Central memory CD8-positive, alpha-beta T cell (primary cell): Measurements from ENCODE around the gene SCFD1.
"Not testable (repeated sequence)": the region's sequence is repeated elsewhere in the genome, so short reads cannot be mapped to it uniquely, and the experiment has no call there.

ENCODE experiments used
- ATAC-seq: fragments of 150-1000 bp; cut with Tn5 transposase; replicated peaks from 2 replicates; pipeline ENCODE4 v1.10.0; 2022; ENCODE audit warnings: mild to moderate bottlenecking, moderate FRiP score, moderate number of reproducible peaks; ENCODE audit not compliant: poor library complexity, severe bottlenecking; ENCODE audit errors: extremely low read depth
- DNase-seq, 2 donors: peaks; one replicate each; pipeline ENCODE4 v3.0.0; 2021; ENCODE audit warnings: low spot score in 2 of 2
- H3K27ac Mint-ChIP-seq: one replicate; pipeline ENCODE4 v1.8.0; 2022; ENCODE audit warnings: low read depth, mild to moderate bottlenecking, moderate library complexity, mixed read lengths
- H3K27me3 Mint-ChIP-seq: one replicate; pipeline ENCODE4 v1.8.0; 2022; ENCODE audit warnings: mixed read lengths
- H3K36me3 Mint-ChIP-seq: one replicate; pipeline ENCODE4 v1.8.0; 2022; ENCODE audit warnings: mild to moderate bottlenecking, moderate library complexity, mixed read lengths; ENCODE audit not compliant: insufficient read depth
- H3K4me1 Mint-ChIP-seq: one replicate; pipeline ENCODE4 v1.8.0; 2022; ENCODE audit warnings: mixed read lengths
- H3K4me3 Mint-ChIP-seq: one replicate; pipeline ENCODE4 v1.8.0; 2022; ENCODE audit warnings: mild to moderate bottlenecking, moderate library complexity, mixed read lengths
- H3K9me3 Mint-ChIP-seq: one replicate; pipeline ENCODE4 v1.8.0; 2022; ENCODE audit warnings: mixed read lengths

SCFD1 gene

DNA sequence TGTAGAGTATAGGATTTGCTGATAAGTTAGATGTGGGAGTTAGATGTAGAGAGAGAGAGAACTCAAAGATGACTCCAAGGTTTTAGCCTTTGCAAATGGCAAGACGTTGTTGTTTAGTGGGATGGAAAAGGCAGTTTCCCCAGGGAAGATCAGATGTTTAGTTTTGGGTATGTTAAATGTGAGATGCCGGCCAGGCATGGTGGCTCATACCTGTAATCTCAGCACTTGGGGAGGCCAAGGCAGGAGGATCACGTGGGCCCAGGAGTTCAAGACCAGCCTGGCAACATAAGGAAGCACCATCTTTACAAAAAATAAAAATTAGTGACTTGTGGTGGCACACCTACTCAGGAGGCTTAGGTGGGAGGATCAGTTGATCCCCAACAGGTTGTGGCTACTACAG is 33.5 kb downstream of the SCFD1 start:
- no peaks in the 10 kb centered on the region for H3K27me3 Mint-ChIP-seq

DNA sequence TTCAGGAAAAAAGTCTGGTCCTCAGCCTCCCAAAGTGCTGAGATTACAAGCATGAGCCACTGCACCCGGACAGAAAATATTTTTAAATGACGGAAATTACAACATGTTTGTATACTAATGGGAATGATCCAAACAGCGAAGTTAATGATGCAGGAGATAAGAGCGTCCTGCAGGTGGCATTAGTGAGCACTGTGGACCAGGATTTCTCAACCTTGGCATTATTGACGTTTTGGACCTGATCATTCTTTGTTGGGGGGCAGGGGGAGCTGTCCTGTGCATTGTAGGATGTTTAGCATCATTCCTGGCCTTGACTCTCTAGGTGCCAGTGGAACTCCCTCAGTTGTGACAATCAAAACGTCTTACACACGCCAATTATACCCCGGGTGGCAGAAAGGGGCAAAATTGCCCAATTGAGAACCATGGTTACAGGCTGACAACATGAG is 34.1 kb downstream of the SCFD1 start:
- H3K27me3 Mint-ChIP-seq: no peaks in the 10 kb centered on the region
- ATAC-seq (peak; percentile 70), DNase-seq (peak in 1 of 2 donors; percentile 18)
- peaks cover 37% of the 10 kb centered on the region for H3K36me3 Mint-ChIP-seq
- H3K27ac Mint-ChIP-seq: no peak overlapping the region
- no peak overlapping the region for H3K4me3 Mint-ChIP-seq
- H3K4me1 Mint-ChIP-seq: peaks cover 5% of the 10 kb centered on the region
- H3K9me3 Mint-ChIP-seq: no peaks in the 10 kb centered on the region

More for the DNA sequence above, 33.5 kb downstream of the SCFD1 start:
- H3K4me3 Mint-ChIP-seq: no peak overlapping the region
- H3K36me3 Mint-ChIP-seq: peaks cover 39% of the 10 kb centered on the region
- no peak for ATAC-seq
- no peak for DNase-seq
- H3K4me1 Mint-ChIP-seq: peaks cover 5% of the 10 kb centered on the region
- H3K27ac Mint-ChIP-seq: no peak overlapping the region
- H3K9me3 Mint-ChIP-seq: no peaks in the 10 kb centered on the region

GRCh38 chr14:30657050-30657449 is 34.9 kb downstream of the SCFD1 start:
- ATAC-seq: no peak
- H3K36me3 Mint-ChIP-seq: peaks cover 30% of the 10 kb centered on the region

GRCh38 chr14:30657606-30658163 is 35.6 kb downstream of the SCFD1 start:
- no peaks in the 10 kb centered on the region for H3K27me3 Mint-ChIP-seq
- DNase-seq (no peak), ATAC-seq (no peak)
- H3K4me1 Mint-ChIP-seq: peaks cover 12% of the 10 kb centered on the region
- no peak overlapping the region for H3K27ac Mint-ChIP-seq
- peaks cover 30% of the 10 kb centered on the region for H3K36me3 Mint-ChIP-seq
- no peaks in the 10 kb centered on the region for H3K9me3 Mint-ChIP-seq
- no peak overlapping the region for H3K4me3 Mint-ChIP-seq

More at GRCh38 chr14:30657050-30657449, 34.9 kb downstream of the SCFD1 start:
- no peaks in the 10 kb centered on the region for H3K27me3 Mint-ChIP-seq
- no peak overlapping the region for H3K27ac Mint-ChIP-seq
- H3K9me3 Mint-ChIP-seq: no peaks in the 10 kb centered on the region
- no peak overlapping the region for H3K4me3 Mint-ChIP-seq
- DNase-seq: no peak
- H3K4me1 Mint-ChIP-seq: peaks cover 6% of the 10 kb centered on the region

- ATAC-seq (no peak), DNase-seq (no peak)
- no peak overlapping the region for H3K4me3 Mint-ChIP-seq
- no peaks in the 10 kb centered on the region for H3K27me3 Mint-ChIP-seq
- H3K36me3 Mint-ChIP-seq: peaks cover 24% of the 10 kb centered on the region
- no peak overlapping the region for H3K27ac Mint-ChIP-seq
- no peaks in the 10 kb centered on the region for H3K9me3 Mint-ChIP-seq
- H3K4me1 Mint-ChIP-seq: peaks cover 12% of the 10 kb centered on the region
Measured at GRCh38 chr14:30658645-30659044, 36.5 kb downstream of the SCFD1 start.

- H3K4me3 Mint-ChIP-seq: no peak overlapping the region
- ATAC-seq (no peak), DNase-seq (no peak)
- H3K9me3 Mint-ChIP-seq: peaks cover 2% of the 10 kb centered on the region
- peaks cover 14% of the 10 kb centered on the region for H3K36me3 Mint-ChIP-seq
- peak overlapping the region; percentile 83 for H3K27ac Mint-ChIP-seq
- peaks cover 9% of the 10 kb centered on the region for H3K4me1 Mint-ChIP-seq
- no peaks in the 10 kb centered on the region for H3K27me3 Mint-ChIP-seq
Measured at GRCh38 chr14:30669594-30669993, 47.5 kb downstream of the SCFD1 start.

GRCh38 chr14:30673071-30673470 is 51.0 kb downstream of the SCFD1 start:
- ATAC-seq (no peak), DNase-seq (no peak)
- Mint-ChIP-seq H3K36me3 (peaks cover 17% of the 10 kb centered on the region), H3K4me1 (no peaks in the 10 kb centered on the region), H3K9me3 (no peaks in the 10 kb centered on the region), H3K4me3 (no peak overlapping the region), H3K27ac (no peak overlapping the region), H3K27me3 (no peaks in the 10 kb centered on the region)

DNA sequence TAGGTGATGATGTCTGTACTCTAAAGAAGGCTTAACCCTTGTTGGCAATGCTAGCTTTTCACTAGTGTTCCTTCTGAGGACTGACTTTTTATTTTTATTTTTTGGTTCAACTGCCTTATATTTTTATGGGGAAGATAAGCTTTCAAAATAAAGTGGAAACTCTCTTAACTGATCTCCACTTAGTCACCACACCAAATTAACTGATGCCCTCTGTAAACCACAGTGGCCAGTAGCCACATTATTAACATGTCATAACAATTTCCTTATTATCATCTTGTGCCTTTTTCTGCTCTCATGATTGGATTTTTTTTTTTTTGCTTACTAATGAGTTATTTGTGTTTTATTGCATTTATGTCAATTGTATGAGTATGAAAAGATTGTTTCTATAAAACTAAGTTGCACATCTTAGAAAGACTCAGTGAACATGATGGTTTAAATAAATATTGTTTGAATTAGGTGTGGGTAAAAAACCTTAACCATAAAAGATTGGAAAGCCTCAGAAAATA is 56.9 kb downstream of the SCFD1 start:
- no peak overlapping the region for H3K4me3 Mint-ChIP-seq
- H3K36me3 Mint-ChIP-seq: peaks cover 10% of the 10 kb centered on the region
- peaks cover 10% of the 10 kb centered on the region for H3K4me1 Mint-ChIP-seq
- no peak for DNase-seq
- peak overlapping the region; percentile 16 for H3K27ac Mint-ChIP-seq
- no peaks in the 10 kb centered on the region for H3K9me3 Mint-ChIP-seq
- ATAC-seq: no peak
- H3K27me3 Mint-ChIP-seq: no peaks in the 10 kb centered on the region

DNA sequence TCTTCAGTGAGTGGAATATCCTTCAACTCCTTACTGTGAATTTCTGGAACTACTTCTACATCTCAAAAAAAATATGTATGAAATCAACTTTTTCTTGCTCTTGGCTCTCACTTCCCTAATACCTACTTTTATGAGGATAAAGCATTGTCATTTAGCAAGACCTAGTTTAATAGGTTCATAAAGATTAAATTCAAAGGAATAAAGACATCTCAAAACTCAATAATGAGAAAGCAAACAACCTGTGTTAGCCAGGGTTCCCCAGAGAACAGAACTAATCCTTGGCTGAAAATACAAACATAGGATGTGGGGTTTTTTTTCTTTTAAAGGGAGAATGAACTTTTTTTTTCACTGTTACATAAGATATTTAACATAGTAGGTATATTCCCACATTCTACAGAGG is 57.9 kb downstream of the SCFD1 start:
- DNase-seq (no peak), ATAC-seq (no peak)
- peak overlapping the region; percentile 41 for H3K27ac Mint-ChIP-seq
- H3K9me3 Mint-ChIP-seq: no peaks in the 10 kb centered on the region
- H3K27me3 Mint-ChIP-seq: no peaks in the 10 kb centered on the region
- peaks cover 10% of the 10 kb centered on the region for H3K4me1 Mint-ChIP-seq
- H3K36me3 Mint-ChIP-seq: peaks cover 10% of the 10 kb centered on the region
- H3K4me3 Mint-ChIP-seq: no peak overlapping the region

DNA sequence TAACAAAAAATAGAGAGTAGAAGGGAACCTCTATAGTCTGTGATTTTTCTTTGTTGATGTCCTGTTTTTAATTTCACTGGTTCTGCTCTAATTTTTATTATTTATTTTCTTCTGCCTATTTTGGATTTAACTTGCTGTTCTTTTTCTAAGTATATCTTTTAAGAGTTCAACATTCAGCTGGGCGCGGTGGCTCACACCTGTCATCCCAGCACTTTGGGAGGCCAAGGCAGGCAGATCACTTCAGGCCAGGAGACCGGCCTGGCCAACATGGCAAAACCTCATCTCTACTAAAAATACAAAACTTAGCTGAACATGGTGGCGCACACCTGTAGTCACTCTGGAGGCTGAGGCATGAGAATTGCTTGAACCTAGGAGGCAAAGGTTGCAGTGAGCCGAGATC is 58.7 kb downstream of the SCFD1 start:
- peak overlapping the region; percentile 78 for H3K27ac Mint-ChIP-seq
- peaks cover 10% of the 10 kb centered on the region for H3K36me3 Mint-ChIP-seq
- not testable (repeated sequence) for H3K4me1 Mint-ChIP-seq, H3K9me3 Mint-ChIP-seq, DNase-seq, H3K27me3 Mint-ChIP-seq, ATAC-seq, H3K4me3 Mint-ChIP-seq

- no peak overlapping the region for H3K27ac Mint-ChIP-seq
- ATAC-seq (no peak), DNase-seq (no peak)
- no peaks in the 10 kb centered on the region for H3K27me3 Mint-ChIP-seq
- peaks cover 7% of the 10 kb centered on the region for H3K36me3 Mint-ChIP-seq
- peaks cover 10% of the 10 kb centered on the region for H3K4me1 Mint-ChIP-seq
- no peaks in the 10 kb centered on the region for H3K9me3 Mint-ChIP-seq
- no peak overlapping the region for H3K4me3 Mint-ChIP-seq
Measured at GRCh38 chr14:30681752-30682355, 59.7 kb downstream of the SCFD1 start.

DNA sequence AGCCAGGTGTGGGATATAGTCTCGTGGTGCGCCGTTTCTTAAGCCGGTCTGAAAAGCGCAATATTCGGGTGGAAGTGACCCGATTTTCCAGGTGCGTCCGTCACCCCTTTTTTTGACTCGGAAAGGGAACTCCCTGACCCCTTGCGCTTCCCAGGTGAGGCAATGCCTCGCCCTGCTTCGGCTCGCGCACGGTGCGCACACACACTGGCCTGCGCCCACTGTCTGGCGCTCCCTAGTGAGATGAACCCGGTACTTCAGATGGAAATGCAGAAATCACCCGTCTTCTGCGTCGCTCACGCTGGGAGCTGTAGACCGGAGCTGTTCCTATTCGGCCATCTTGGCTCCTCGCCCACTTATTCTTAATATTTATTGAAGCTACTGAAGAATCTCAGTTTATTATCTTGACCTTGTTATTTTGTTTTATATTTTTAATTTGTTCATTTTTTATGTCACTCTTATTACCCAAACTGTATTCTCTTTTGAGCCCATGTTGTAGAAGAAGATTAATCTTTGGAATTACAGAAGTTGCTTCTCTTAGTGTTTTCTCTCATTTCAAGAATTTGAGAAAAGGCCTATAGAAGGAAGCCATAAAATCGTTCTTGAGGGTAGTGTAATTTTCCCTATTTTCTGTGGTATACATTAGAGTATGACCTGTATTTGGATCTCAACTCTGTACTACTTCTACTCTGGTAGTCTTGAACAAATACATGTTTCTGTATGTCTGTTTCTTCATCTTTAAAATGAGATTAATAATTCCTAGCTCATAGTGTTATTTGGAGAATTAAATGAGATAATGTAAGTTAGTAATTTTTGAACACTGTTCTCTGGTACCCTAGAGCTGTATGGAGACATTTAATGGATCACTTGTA is 68.6 kb downstream of the SCFD1 start:
- not testable (repeated sequence) for H3K9me3 Mint-ChIP-seq, H3K27me3 Mint-ChIP-seq, H3K36me3 Mint-ChIP-seq, H3K4me1 Mint-ChIP-seq
- peak; percentile 40 for ATAC-seq
- Mint-ChIP-seq H3K27ac (peak overlapping the region; percentile 95), H3K4me3 (peak overlapping the region; percentile 67)
- DNase-seq: peak in 1 of 2 donors; percentile 71
